WTC11 (cell line): Measurements from ENCODE around the gene STS. TPM values are rescaled to one million over a fixed set of nuclear protein-coding genes. Genes with fewer than 3 reads are reported as not detected.
A peak's percentile ranks its signal among the peaks of the same experiment; 100 is the strongest.

Experiments used
- ATAC-seq: fragments of 200-7000 bp; cut with Tn5 transposase; 2 replicates; pipeline ENCODE4 v1.10.0; 2021; ENCODE audit warnings: mild to moderate bottlenecking, moderate library complexity
- CTCF ChIA-PET: fragments of 300-600 bp; sonication (Branson Sonifier 250); formaldehyde crosslinking; loops from one replicate; lab custom pipeline; 2021; ENCODE audit warnings: antibody characterized with exemption; lab: Charles Lee
- POLR2A ChIA-PET: fragments of 350-600 bp; sonication (Branson Sonifier 250); formaldehyde crosslinking; loops from one replicate; lab custom pipeline; 2021; ENCODE audit warnings: antibody characterized with exemption; lab: Charles Lee
- DNase-seq: peaks from one replicate; pipeline ENCODE4 v3.0.0; 2021; ENCODE audit warnings: low spot score
- H3K27ac Mint-ChIP-seq: 2 replicates; pipeline ENCODE4 v1.8.0; 2021; ENCODE audit warnings: mixed read lengths
- H3K27me3 Mint-ChIP-seq: 2 replicates; pipeline ENCODE4 v1.8.0; 2021; ENCODE audit warnings: low read depth, mild to moderate bottlenecking, moderate library complexity, mixed read lengths
- H3K36me3 Mint-ChIP-seq: 2 replicates; pipeline ENCODE4 v1.8.0; 2021; ENCODE audit warnings: mixed read lengths
- H3K4me1 Mint-ChIP-seq: 2 replicates; pipeline ENCODE4 v1.8.0; 2022; ENCODE audit warnings: mixed read lengths
- H3K4me3 Mint-ChIP-seq: 2 replicates; pipeline ENCODE4 v1.8.0; 2021; ENCODE audit warnings: mild to moderate bottlenecking, moderate library complexity, mixed read lengths
- H3K9me3 Mint-ChIP-seq: 2 replicates; pipeline ENCODE4 v1.8.0; 2021; ENCODE audit warnings: mixed read lengths
- E2F1 ChIP-seq: sonication (generic); formaldehyde crosslinking; IDR thresholded peaks from 2 replicates; pipeline ENCODE4 v1.8.0; 2022; ENCODE audit warnings: mild to moderate bottlenecking, missing genetic modification reagents
- FOXJ3 ChIP-seq: sonication (generic); formaldehyde crosslinking; IDR thresholded peaks from 2 replicates; pipeline ENCODE4 v1.9.0; 2021; ENCODE audit warnings: missing genetic modification reagents, mild to moderate bottlenecking, borderline replicate concordance
- FOXP1 ChIP-seq: sonication (generic); formaldehyde crosslinking; IDR thresholded peaks from 2 replicates; pipeline ENCODE4 v1.8.0; 2022; ENCODE audit warnings: missing genetic modification reagents, mild to moderate bottlenecking, moderate library complexity, borderline replicate concordance
- FOXP4 ChIP-seq: sonication (generic); formaldehyde crosslinking; IDR thresholded peaks from 2 replicates; pipeline ENCODE4 v1.8.0; 2022; ENCODE audit warnings: mild to moderate bottlenecking, missing genetic modification reagents
- IRF1 ChIP-seq: sonication (generic); formaldehyde crosslinking; IDR thresholded peaks from 2 replicates; pipeline ENCODE4 v1.8.0; 2023; ENCODE audit warnings: missing genetic modification reagents
- MYBL2 ChIP-seq: sonication (generic); formaldehyde crosslinking; IDR thresholded peaks from 2 replicates; pipeline ENCODE4 v1.8.1; 2023; ENCODE audit warnings: mild to moderate bottlenecking, moderate library complexity, missing genetic modification reagents
- NFYB ChIP-seq: sonication (generic); formaldehyde crosslinking; conservative IDR thresholded peaks from 2 replicates; pipeline ENCODE4 v1.8.0; 2022; ENCODE audit warnings: low read depth, missing genetic modification reagents
- PRRX2 ChIP-seq: fragments of 250-450 bp; sonication (Bioruptor Pico); IDR thresholded peaks from 2 replicates; pipeline ENCODE4 v1.8.0; 2021; ENCODE audit warnings: mild to moderate bottlenecking
- SMAD3 ChIP-seq: sonication (generic); formaldehyde crosslinking; IDR thresholded peaks from 2 replicates; pipeline ENCODE4 v1.8.0; 2022; ENCODE audit warnings: missing genetic modification reagents, mild to moderate bottlenecking, borderline replicate concordance
- STAT6 ChIP-seq: sonication (generic); formaldehyde crosslinking; conservative IDR thresholded peaks from 2 replicates; pipeline ENCODE4 v1.8.1; 2023; ENCODE audit warnings: mild to moderate bottlenecking, low read depth, missing genetic modification reagents, moderate library complexity
- TEAD4 ChIP-seq: sonication (generic); formaldehyde crosslinking; IDR thresholded peaks from 2 replicates; pipeline ENCODE4 v1.8.0; 2022; ENCODE audit warnings: mild to moderate bottlenecking, missing genetic modification reagents
- ZNF219 ChIP-seq: sonication (generic); formaldehyde crosslinking; IDR thresholded peaks from 2 replicates; pipeline ENCODE4 v1.8.0; 2023; ENCODE audit warnings: missing genetic modification reagents, mild to moderate bottlenecking, borderline replicate concordance
- total RNA-seq: library from RNA; stranded (reverse); gene quantifications from 3 replicates; pipeline ENCODE4 v1.2.3, GENCODE V29; 2021
- TF ChIP-seq, protein P1 (sequence below): fragments of 250-450 bp; sonication (Bioruptor Pico); IDR thresholded peaks from 2 replicates; pipeline ENCODE4 v2.1.2; 2022; ENCODE audit warnings: mild to moderate bottlenecking, moderate library complexity

Gene STS
- total RNA-seq, 1 experiment from 2014 or later, result 1.3 TPM

DNA sequence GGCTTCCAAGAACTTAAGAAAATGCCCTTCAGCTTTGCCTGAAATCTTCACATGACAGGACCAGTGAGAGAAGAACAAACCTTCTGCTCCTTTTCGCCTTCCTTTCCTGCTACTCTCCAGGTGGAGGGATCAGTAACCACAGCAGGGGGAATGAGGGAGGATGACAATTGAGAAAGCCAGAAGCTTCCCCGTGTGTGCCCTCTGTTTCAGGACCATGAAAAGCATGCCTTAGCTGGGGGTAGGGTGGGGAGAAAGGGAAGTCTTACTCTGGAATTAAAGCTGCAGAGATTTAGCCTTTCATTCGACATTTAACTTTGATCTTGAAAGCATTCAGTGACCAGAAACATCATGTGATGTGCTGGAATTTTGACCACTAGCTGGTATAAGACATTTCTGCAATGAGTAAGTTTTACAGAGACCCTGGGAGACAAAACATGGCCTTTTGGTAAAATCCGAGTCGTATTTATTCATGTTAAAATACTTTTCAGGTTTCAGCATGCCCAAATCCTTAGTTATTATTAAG is 11.0 kb downstream of the STS start:
- no peak for DNase-seq
- H3K36me3 Mint-ChIP-seq, result no peaks in the 10 kb centered on the region
- peaks cover 30% of the 10 kb centered on the region for H3K4me1 Mint-ChIP-seq
- TF ChIP-seq NFYB (CRISPR knock-in tag), result no peak
- H3K4me3 Mint-ChIP-seq, result no peak overlapping the region
- H3K9me3 Mint-ChIP-seq, result no peaks in the 10 kb centered on the region
- POLR2A ChIA-PET, result interaction anchor here (0.6 kb wide), 1 partner anchor 87 kb away, joined by 4 read pairs; no protein-coding TSS in a partner anchor
- no peaks in the 10 kb centered on the region for H3K27me3 Mint-ChIP-seq
- H3K27ac Mint-ChIP-seq, result no peak overlapping the region
- ATAC-seq, result peak; percentile 60
- CTCF ChIA-PET, result interaction anchor here (1.2 kb wide), 1 partner anchor 33 kb away, joined by 3 read pairs; no protein-coding TSS in a partner anchor

DNA sequence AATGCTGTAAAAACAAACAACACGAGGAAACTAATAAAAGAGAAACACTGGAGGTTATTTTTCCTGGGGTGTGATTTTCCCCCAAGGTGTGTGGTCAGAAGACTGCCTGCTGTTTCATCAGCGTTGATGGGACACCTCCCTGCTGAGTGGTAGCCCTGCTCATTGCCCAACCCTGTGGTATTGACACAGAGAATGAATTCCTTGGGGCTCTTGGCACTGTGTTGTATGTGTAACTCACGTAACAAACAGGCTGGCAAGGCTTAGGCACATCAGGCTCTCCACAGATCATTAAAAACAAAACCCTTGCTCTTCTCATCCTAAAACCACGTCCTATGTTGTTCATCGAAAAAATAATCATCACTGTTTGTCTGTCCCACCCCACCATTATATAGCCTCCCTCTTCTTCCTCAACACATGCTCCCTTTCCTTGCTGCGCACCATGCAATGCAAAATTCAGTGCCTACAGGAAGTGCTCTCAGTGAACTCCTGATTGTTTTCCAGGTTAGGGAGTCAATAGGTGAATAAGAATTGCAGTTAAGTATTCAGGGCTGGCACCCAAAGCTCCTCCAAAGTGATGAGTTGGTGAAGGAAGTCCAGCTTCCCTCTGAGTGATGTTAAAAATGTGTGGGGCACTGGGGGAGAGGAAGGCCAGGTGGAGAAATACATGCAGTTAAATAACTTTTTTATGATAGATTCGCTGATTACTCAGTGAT is 11.8 kb downstream of the STS start:
- H3K9me3 Mint-ChIP-seq, result no peaks in the 10 kb centered on the region
- TF ChIP-seq SMAD3 (CRISPR knock-in tag) (no peak), MYBL2 (CRISPR knock-in tag) (no peak), TEAD4 (CRISPR knock-in tag) (no peak), IRF1 (no peak), FOXP1 (CRISPR knock-in tag) (no peak), PRRX2 (no peak), E2F1 (CRISPR knock-in tag) (no peak), ZNF219 (CRISPR knock-in tag) (no peak), STAT6 (CRISPR knock-in tag) (no peak), FOXJ3 (no peak), FOXP4 (CRISPR knock-in tag) (no peak)
- TF ChIP-seq, protein P1, sequence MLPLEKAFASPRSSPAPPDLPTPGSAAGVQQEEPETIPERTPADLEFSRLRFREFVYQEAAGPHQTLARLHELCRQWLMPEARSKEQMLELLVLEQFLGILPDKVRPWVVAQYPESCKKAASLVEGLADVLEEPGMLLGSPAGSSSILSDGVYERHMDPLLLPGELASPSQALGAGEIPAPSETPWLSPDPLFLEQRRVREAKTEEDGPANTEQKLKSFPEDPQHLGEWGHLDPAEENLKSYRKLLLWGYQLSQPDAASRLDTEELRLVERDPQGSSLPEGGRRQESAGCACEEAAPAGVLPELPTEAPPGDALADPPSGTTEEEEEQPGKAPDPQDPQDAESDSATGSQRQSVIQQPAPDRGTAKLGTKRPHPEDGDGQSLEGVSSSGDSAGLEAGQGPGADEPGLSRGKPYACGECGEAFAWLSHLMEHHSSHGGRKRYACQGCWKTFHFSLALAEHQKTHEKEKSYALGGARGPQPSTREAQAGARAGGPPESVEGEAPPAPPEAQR (CRISPR knock-in tag), result no peak
- TF ChIP-seq, all 79 proteins: peak for 0
- ChIA-PET CTCF (interaction anchor here (1.2 kb wide), 1 partner anchor 32 kb away, joined by 3 read pairs; no protein-coding TSS in a partner anchor), POLR2A (interaction anchor here (0.6 kb wide), 1 partner anchor 86 kb away, joined by 4 read pairs; no protein-coding TSS in a partner anchor)
- no peak for ATAC-seq
- no peak overlapping the region for H3K27ac Mint-ChIP-seq
- peaks cover 22% of the 10 kb centered on the region for H3K4me1 Mint-ChIP-seq
- no peaks in the 10 kb centered on the region for H3K27me3 Mint-ChIP-seq
- no peak for DNase-seq
- 0 out of 2 replicates have a peak overlapping the region, but pooled peaks have one; percentile 2 for H3K4me3 Mint-ChIP-seq
- H3K36me3 Mint-ChIP-seq, result no peaks in the 10 kb centered on the region
